Articular chondrocyte of knee joint (primary cell): ENCODE measurements around the gene TCEAL9. TPM values are rescaled to one million over a fixed set of nuclear protein-coding genes. Genes with fewer than 3 reads are reported as not detected.

Source experiments
- small RNA-seq: library from RNA; depleted of rRNA; stranded (forward); fragments of <200 nt; gene quantifications from one replicate; pipeline ENCODE3, GENCODE V24; 2012
- total RNA-seq: library from RNA; depleted of rRNA; stranded (reverse); fragments of >200 nt; gene quantifications from 2 replicates; pipeline ENCODE4 v1.2.3, GENCODE V29; 2012

The TCEAL9 gene
- 166 and 184 TPM in 2 replicates for total RNA-seq

GRCh38 chrX:103356130-103356798 is at the start of gene TCEAL9:
TSS of gene TCEAL9 (plus strand) at chrX:103356506. CDS start at chrX:103357685, 1,179 bp downstream.

GRCh38 chrX:103310555-103311398 is 45.5 kb upstream of the TCEAL9 start, which contains the start of gene BEX2:
TSS of gene BEX2 (minus strand) at chrX:103310990. CDS start at chrX:103309976, 1,014 bp downstream.

GRCh38 chrX:103329991-103330390 is 26.3 kb upstream of the TCEAL9 start, which contains the start of gene TCEAL7:
TSS of gene TCEAL7 (plus strand) at chrX:103330239. CDS start at chrX:103331404, 1,165 bp downstream.

GRCh38 chrX:103376118-103376978 is 20.0 kb downstream of the TCEAL9 start, which contains the start of gene BEX3:
TSS of gene BEX3 (plus strand) at chrX:103376538. CDS start at chrX:103377522, 984 bp downstream.

Small RNAs within 50 kb of the gene (small RNA-seq; reads per million reads assigned to genes)
- gene Z92846.1 = not detected

Other genes with a start within 250 kb of the TCEAL9 start
- gene BEX4, start 141.4 kb upstream of the TCEAL9 start, total RNA-seq = 25.6 and 31.1 TPM in 2 replicates
- 152 and 168 TPM in 2 replicates for gene TCEAL8, start 101.4 kb upstream of the TCEAL9 start, total RNA-seq
- gene TCEAL5, start 79.8 kb upstream of the TCEAL9 start, total RNA-seq = not detected in 2 replicates
- gene BEX2, start 45.5 kb upstream of the TCEAL9 start, total RNA-seq = 0.91 and 2.7 TPM in 2 replicates
- 11.8 and 31.9 TPM in 2 replicates for gene TCEAL7, start 26.3 kb upstream of the TCEAL9 start, total RNA-seq
- 181 and 207 TPM in 2 replicates for gene BEX3, start 20.0 kb downstream of the TCEAL9 start, total RNA-seq
- 0.22 and 0.39 TPM in 2 replicates for gene RAB40A, start 163.0 kb downstream of the TCEAL9 start, total RNA-seq
- 39.6 and 52.5 TPM in 2 replicates for gene TCEAL4, start 229.0 kb downstream of the TCEAL9 start, total RNA-seq